Measurements from ENCODE around the gene CLCN5.

The CLCN5 gene

DNA sequence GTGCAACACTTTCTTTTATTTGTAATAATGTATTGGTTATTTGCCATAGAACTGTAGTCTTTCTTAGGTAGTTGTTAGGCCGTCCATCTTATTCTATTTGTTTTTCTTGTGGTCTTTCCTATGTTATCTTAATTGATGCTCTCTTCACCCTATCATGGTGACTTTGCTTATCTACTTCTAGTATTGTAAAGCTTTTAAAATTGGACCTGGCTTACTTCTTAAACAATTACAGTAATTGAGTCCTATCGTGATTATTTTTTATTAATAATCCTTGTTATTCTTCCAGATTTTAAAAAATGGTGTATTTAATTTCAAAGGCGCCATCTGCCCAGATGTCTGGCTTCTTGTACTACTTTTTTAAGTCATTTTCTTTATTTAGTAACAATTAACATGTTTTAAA is 63.7 kb downstream of the CLCN5 start:
- TF ChIP-seq, protein P1, sequence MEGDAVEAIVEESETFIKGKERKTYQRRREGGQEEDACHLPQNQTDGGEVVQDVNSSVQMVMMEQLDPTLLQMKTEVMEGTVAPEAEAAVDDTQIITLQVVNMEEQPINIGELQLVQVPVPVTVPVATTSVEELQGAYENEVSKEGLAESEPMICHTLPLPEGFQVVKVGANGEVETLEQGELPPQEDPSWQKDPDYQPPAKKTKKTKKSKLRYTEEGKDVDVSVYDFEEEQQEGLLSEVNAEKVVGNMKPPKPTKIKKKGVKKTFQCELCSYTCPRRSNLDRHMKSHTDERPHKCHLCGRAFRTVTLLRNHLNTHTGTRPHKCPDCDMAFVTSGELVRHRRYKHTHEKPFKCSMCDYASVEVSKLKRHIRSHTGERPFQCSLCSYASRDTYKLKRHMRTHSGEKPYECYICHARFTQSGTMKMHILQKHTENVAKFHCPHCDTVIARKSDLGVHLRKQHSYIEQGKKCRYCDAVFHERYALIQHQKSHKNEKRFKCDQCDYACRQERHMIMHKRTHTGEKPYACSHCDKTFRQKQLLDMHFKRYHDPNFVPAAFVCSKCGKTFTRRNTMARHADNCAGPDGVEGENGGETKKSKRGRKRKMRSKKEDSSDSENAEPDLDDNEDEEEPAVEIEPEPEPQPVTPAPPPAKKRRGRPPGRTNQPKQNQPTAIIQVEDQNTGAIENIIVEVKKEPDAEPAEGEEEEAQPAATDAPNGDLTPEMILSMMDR (IDR thresholded peaks at IDR 0.05; ENCODE audit: insufficient read depth, missing control alignments): no peak
- FAIRE-seq: no peak
- DNase-seq (ENCODE audit: insufficient read length, low spot score): no peak

- TF ChIP-seq, protein P1 (IDR thresholded peaks at IDR 0.05; ENCODE audit: insufficient read depth, missing control alignments): no peak
- FAIRE-seq (no peak), DNase-seq (ENCODE audit: insufficient read length, low spot score) (no peak)
Measured at GRCh38 chrX:49987651-49988050, 65.3 kb downstream of the CLCN5 start.

DNA sequence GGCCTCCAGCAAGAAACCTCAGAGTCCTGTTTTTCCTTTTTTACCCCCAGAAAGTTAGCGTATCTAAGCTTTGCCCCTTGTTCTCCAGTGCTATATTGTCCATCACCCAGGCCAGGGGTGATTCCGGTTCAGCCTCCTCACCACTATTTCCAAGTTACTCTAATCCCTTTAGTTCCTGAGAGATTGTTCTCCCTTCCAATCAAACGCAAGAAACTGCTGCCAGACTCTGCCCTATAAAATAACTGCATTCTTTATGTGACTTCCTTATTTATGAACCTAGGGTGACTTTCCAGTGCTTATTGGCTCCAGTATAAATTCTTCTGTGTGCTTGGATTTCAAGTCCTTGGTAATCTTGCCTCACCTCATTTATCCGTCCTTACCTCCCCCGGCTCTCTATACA is 65.7 kb downstream of the CLCN5 start:
- no peak for FAIRE-seq
- TF ChIP-seq, protein P1 (IDR thresholded peaks at IDR 0.05; ENCODE audit: insufficient read depth, missing control alignments): no peak
- DNase-seq (ENCODE audit: insufficient read length, low spot score): no peak

DNA sequence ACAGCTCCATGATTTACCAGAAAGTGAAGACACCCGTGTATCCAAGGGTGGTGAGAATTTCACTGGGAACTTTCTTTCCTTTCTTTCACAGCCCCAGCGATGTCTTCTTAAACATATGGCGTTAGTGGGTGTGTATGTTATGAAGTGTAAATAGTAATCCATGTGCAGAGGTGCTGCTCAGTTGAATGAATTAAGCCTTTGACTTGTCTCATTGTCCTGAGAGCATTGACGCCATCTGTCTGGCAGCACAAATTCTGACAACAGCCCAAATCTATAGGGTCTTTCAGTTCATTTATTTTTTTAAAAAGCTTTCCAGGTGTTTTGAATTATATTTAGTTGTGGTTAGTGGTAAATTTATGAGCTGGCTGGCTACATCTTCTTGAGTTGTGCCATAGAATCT is 69.4 kb downstream of the CLCN5 start:
- TF ChIP-seq, protein P1 (IDR thresholded peaks at IDR 0.05; ENCODE audit: insufficient read depth, missing control alignments): no peak
- DNase-seq (ENCODE audit: insufficient read length, low spot score) (no peak), FAIRE-seq (no peak)

- DNase-seq (ENCODE audit: insufficient read length, low spot score) (no peak), FAIRE-seq (no peak)
- TF ChIP-seq, protein P1 (IDR thresholded peaks at IDR 0.05; ENCODE audit: insufficient read depth, missing control alignments): no peak
Measured at GRCh38 chrX:49992853-49993252, 70.5 kb downstream of the CLCN5 start.

DNA sequence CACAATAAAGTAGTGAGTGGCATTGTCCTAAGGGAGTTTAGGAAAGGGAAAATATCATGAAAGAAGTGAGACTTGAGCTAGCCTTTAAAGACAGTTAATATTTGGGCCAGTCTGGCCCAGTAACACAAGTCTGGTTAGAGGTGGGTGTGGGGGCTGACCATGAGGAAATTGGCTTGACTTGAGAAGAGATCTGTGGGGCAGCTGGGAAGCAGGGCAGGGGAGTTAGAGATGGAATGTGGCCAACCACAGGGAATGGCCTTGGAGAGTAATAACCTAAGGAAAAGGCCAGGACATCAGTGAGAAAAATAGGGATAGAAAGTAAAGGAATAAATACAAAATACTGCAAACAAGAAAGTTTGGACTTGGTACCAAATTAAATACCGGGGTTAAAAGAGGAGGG is 71.3 kb downstream of the CLCN5 start:
- FAIRE-seq (no peak), DNase-seq (ENCODE audit: insufficient read length, low spot score) (no peak)
- TF ChIP-seq, protein P1 (IDR thresholded peaks at IDR 0.05; ENCODE audit: insufficient read depth, missing control alignments): no peak

DNA sequence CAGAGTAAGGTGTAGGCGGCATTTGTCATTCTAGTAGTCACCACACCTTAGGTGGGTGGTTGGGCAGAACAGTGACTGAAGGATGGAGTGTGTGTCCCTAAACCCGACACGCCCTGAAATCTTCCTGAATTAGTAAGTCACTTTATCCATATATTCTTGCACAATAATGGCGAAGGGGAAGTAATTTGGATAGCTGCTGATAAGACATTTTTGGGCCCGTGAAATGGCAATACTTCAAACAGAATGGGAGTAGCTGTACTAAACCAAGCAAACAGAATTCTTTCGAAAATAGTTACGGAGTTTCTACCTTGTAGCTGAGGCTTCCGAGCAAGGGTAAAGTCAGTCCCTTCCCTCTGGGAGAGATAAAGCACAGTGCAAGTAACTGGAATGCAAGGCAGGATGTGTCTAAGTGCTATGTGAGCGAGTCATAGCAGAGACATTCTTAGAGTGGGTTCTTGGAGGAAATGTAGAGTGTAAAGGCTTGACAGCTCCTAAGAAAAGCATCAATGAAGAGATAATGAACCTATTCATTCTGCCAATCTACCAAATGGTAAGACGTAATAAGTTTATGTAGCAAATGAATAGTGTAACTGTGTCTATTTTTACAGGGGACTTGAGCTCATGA is 72.8 kb downstream of the CLCN5 start:
- FAIRE-seq: no peak
- TF ChIP-seq, protein P1 (IDR thresholded peaks at IDR 0.05; ENCODE audit: insufficient read depth, missing control alignments): no peak
- DNase-seq (ENCODE audit: insufficient read length, low spot score): no peak

Data from D721Med (cell line).